H1 (cell line): ENCODE results near the gene TMEM134. TPM values are rescaled to one million over a fixed set of nuclear protein-coding genes. Genes with fewer than 3 reads are reported as not detected.
A peak's percentile ranks its signal among the peaks of the same experiment; 100 is the strongest.

Source experiments
- BRCA1 ChIP-seq: IDR thresholded peaks from 2 replicates; pipeline ENCODE4 v1.6.1; 2012; ENCODE audit warnings: low read depth, low read length, improper control_type of control experiment
- EGR1 ChIP-seq: IDR thresholded peaks from 2 replicates; pipeline ENCODE4 v1.6.1; 2011; ENCODE audit warnings: low read depth, low read length, borderline replicate concordance
- GTF2F1 ChIP-seq: IDR thresholded peaks from 2 replicates; pipeline ENCODE4 v1.6.1; 2012; ENCODE audit warnings: low read depth, low read length, improper control_type of control experiment, borderline replicate concordance
- HDAC6 ChIP-seq: IDR thresholded peaks from one replicate; pipeline ENCODE4 v1.7.1; 2012; ENCODE audit warnings: low read depth, mild to moderate bottlenecking, inconsistent platforms, low read length, moderate library complexity
- JUND ChIP-seq: IDR thresholded peaks from 2 replicates; pipeline ENCODE4 v1.6.1; 2011; ENCODE audit warnings: mild to moderate bottlenecking, improper control_type of control experiment, low read length
- NRF1 ChIP-seq: IDR thresholded peaks from 2 replicates; pipeline ENCODE4 v1.6.1; 2011; ENCODE audit warnings: mild to moderate bottlenecking, low read depth, low read length, improper control_type of control experiment
- POLR2AphosphoS5 ChIP-seq: IDR thresholded peaks from 2 replicates; pipeline ENCODE4 v1.6.1; 2011; ENCODE audit warnings: low read depth, low read length
- RXRA ChIP-seq: IDR thresholded peaks from 2 replicates; pipeline ENCODE4 v1.6.1; 2011; ENCODE audit warnings: low read depth, mild to moderate bottlenecking, low read length, moderate library complexity; ENCODE audit not compliant: insufficient read depth
- SAP30 ChIP-seq: fragments of 300-600 bp; sonication (generic); IDR thresholded peaks from 2 replicates; pipeline ENCODE4 v1.7.1; 2012; ENCODE audit warnings: low read length, moderate library complexity, mild to moderate bottlenecking, inconsistent platforms; ENCODE audit not compliant: insufficient read depth, insufficient replicate concordance
- TAF1 ChIP-seq: IDR thresholded peaks from 2 replicates; pipeline ENCODE4 v1.6.1; 2011; ENCODE audit warnings: mild to moderate bottlenecking, low read depth, low read length
- polyA plus RNA-seq, 7 experiments: library from polyadenylated mRNA; depleted of rRNA in 3 of 7; stranded (reverse) in 5 of 7; unstranded in 2 of 7; fragments of >200 nt in 5 of 7; fragments of 200-250 nt in 2 of 7; gene quantifications; 1 replicate in 5 of 7; 2 replicates in 1 of 7; 4 replicates in 1 of 7; pipeline versions ENCODE4 v1.2.1 to v1.2.3, GENCODE V29; 2011 to 2013; ENCODE audit warnings: missing spikeins in 2 of 7, mixed read lengths in 2 of 7
- total RNA-seq: library from RNA; stranded (reverse); fragmentation: NEBNext Ultra II Directional; extraction: Animal tissue kit (Norgen Biotek cat#: 25700); gene quantifications from 2 replicates; pipeline ENCODE4 v1.2.1, GENCODE V29; 2021
- TF ChIP-seq, protein P1 (sequence below): fragments of 300-600 bp; sonication (generic); IDR thresholded peaks from 2 replicates; pipeline ENCODE4 v1.7.1; 2012; ENCODE audit warnings: low read length, moderate library complexity, mild to moderate bottlenecking, inconsistent platforms; ENCODE audit not compliant: insufficient replicate concordance

TMEM134 gene
- total and polyA plus RNA-seq, 2 of the 8 experiments (the other 6 are each of a cell fraction or from before 2014, with no cell fraction given) = 32.4 to 229 TPM

DNA sequence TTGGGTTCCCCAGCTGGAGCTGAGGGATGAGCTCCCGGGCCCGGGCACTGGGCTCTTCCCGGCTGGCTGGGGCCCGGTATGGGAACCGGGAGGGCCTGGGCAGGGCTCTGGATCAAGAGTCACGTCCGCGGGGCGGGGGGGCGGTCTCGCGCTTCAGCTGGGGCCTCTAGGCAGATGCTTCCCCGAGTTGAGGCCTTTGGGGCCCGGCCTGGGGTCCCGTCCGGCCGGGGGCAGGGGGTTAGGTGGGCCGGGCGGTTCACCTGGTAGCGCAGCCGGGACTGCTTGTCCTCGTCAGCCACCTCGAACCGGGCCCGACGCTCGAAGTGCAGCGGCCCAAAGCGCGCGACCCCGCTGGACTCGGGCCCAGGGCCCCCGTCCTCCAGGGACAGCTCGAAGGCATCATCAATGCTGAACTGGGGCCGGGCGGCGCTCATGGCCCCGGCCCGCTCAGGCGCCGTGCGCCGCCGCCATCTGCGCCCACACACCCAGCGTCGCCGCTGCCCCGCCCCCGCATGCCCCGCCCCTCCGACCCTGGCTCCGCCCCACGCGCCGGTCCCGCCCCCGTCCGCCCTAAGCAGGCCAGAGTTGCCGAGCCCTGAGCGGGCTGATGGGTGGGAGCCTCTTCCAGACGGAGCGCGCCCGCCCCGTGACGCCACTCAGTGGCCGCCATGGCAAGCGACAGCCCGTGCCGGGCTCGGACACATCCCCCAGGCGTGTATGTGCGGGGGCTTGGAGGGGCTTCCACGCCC lies at the start of gene TMEM134 (continued):
- TF ChIP-seq HDAC6 = no peak
- TF ChIP-seq NRF1 = no peak
- TF ChIP-seq TAF1 = peak; percentile 77
- peak; percentile 72 for TF ChIP-seq POLR2AphosphoS5
- TF ChIP-seq JUND = peak; percentile 54; the same call in 1 of the 2 replicates
- no peak for TF ChIP-seq RXRA
- TF ChIP-seq EGR1 = peak; percentile 88
- TF ChIP-seq SAP30 = no peak
- no peak for TF ChIP-seq GTF2F1
- TF ChIP-seq, protein P1, sequence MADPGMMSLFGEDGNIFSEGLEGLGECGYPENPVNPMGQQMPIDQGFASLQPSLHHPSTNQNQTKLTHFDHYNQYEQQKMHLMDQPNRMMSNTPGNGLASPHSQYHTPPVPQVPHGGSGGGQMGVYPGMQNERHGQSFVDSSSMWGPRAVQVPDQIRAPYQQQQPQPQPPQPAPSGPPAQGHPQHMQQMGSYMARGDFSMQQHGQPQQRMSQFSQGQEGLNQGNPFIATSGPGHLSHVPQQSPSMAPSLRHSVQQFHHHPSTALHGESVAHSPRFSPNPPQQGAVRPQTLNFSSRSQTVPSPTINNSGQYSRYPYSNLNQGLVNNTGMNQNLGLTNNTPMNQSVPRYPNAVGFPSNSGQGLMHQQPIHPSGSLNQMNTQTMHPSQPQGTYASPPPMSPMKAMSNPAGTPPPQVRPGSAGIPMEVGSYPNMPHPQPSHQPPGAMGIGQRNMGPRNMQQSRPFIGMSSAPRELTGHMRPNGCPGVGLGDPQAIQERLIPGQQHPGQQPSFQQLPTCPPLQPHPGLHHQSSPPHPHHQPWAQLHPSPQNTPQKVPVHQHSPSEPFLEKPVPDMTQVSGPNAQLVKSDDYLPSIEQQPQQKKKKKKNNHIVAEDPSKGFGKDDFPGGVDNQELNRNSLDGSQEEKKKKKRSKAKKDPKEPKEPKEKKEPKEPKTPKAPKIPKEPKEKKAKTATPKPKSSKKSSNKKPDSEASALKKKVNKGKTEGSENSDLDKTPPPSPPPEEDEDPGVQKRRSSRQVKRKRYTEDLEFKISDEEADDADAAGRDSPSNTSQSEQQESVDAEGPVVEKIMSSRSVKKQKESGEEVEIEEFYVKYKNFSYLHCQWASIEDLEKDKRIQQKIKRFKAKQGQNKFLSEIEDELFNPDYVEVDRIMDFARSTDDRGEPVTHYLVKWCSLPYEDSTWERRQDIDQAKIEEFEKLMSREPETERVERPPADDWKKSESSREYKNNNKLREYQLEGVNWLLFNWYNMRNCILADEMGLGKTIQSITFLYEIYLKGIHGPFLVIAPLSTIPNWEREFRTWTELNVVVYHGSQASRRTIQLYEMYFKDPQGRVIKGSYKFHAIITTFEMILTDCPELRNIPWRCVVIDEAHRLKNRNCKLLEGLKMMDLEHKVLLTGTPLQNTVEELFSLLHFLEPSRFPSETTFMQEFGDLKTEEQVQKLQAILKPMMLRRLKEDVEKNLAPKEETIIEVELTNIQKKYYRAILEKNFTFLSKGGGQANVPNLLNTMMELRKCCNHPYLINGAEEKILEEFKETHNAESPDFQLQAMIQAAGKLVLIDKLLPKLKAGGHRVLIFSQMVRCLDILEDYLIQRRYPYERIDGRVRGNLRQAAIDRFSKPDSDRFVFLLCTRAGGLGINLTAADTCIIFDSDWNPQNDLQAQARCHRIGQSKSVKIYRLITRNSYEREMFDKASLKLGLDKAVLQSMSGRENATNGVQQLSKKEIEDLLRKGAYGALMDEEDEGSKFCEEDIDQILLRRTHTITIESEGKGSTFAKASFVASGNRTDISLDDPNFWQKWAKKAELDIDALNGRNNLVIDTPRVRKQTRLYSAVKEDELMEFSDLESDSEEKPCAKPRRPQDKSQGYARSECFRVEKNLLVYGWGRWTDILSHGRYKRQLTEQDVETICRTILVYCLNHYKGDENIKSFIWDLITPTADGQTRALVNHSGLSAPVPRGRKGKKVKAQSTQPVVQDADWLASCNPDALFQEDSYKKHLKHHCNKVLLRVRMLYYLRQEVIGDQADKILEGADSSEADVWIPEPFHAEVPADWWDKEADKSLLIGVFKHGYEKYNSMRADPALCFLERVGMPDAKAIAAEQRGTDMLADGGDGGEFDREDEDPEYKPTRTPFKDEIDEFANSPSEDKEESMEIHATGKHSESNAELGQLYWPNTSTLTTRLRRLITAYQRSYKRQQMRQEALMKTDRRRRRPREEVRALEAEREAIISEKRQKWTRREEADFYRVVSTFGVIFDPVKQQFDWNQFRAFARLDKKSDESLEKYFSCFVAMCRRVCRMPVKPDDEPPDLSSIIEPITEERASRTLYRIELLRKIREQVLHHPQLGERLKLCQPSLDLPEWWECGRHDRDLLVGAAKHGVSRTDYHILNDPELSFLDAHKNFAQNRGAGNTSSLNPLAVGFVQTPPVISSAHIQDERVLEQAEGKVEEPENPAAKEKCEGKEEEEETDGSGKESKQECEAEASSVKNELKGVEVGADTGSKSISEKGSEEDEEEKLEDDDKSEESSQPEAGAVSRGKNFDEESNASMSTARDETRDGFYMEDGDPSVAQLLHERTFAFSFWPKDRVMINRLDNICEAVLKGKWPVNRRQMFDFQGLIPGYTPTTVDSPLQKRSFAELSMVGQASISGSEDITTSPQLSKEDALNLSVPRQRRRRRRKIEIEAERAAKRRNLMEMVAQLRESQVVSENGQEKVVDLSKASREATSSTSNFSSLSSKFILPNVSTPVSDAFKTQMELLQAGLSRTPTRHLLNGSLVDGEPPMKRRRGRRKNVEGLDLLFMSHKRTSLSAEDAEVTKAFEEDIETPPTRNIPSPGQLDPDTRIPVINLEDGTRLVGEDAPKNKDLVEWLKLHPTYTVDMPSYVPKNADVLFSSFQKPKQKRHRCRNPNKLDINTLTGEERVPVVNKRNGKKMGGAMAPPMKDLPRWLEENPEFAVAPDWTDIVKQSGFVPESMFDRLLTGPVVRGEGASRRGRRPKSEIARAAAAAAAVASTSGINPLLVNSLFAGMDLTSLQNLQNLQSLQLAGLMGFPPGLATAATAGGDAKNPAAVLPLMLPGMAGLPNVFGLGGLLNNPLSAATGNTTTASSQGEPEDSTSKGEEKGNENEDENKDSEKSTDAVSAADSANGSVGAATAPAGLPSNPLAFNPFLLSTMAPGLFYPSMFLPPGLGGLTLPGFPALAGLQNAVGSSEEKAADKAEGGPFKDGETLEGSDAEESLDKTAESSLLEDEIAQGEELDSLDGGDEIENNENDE = no peak
- peak; percentile 27; the same call in 1 of the 2 replicates for TF ChIP-seq BRCA1
